Colonic mucosa (tissue), 4 donors: ENCODE results near the gene ATP10A. TPM values are rescaled to one million over a fixed set of nuclear protein-coding genes. Genes with fewer than 3 reads are reported as not detected.

Experiments
- DNase-seq: peaks from one replicate; pipeline ENCODE4 v3.0.0-alpha.2; 2020
- H3K27ac ChIP-seq: fragments of 200-600 bp; one replicate; pipeline ENCODE4 v1.8.0; 2021
- H3K27me3 ChIP-seq: fragments of 200-600 bp; one replicate; pipeline ENCODE4 v1.8.0; 2021
- H3K36me3 ChIP-seq: fragments of 200-600 bp; one replicate; pipeline ENCODE4 v1.8.0; 2021
- H3K4me1 ChIP-seq: fragments of 200-600 bp; one replicate; pipeline ENCODE4 v1.8.0; 2021; ENCODE audit warnings: mild to moderate bottlenecking
- H3K4me3 ChIP-seq: fragments of 200-600 bp; one replicate; pipeline ENCODE4 v1.8.0; 2021
- H3K9ac ChIP-seq, 2 donors: one replicate each; pipeline ENCODE4 v1.7.0; 2013; ENCODE audit warnings: control low read depth in 2 of 2, low read depth in 2 of 2, low read length in 2 of 2
- H3K9me3 ChIP-seq: fragments of 200-600 bp; one replicate; pipeline ENCODE4 v1.8.0; 2021
- intact Hi-C: fragments of 100-400 bp; cut with DNase I; formaldehyde crosslinking; loops from one replicate; pipeline ENCODE4 v1.14.1; 2022
- total RNA-seq, 2 donors: library from RNA; stranded (reverse); fragmentation: NEBNext Ultra II Directional in 1 of 2; extraction: Animal tissue kit (Norgen Biotek cat#: 25700) in 1 of 2; gene quantifications; one replicate each; pipeline ENCODE4 v1.2.1, GENCODE V29; 2021
- TF ChIP-seq, protein P1 (sequence below): fragments of 200-600 bp; IDR thresholded peaks from one replicate; pipeline ENCODE4 v1.8.0; 2022; ENCODE audit warnings: antibody characterized with exemption, mild to moderate bottlenecking
- donor health status: healthy.
- donor health status: DM: no; HTN: no; CAD: no.
- donor health status: DM: no; HTN: no; CAD: no.

The ATP10A gene
- total RNA-seq, 2 donors from 2014 or later, result 0.89 to 1.0 TPM

DNA sequence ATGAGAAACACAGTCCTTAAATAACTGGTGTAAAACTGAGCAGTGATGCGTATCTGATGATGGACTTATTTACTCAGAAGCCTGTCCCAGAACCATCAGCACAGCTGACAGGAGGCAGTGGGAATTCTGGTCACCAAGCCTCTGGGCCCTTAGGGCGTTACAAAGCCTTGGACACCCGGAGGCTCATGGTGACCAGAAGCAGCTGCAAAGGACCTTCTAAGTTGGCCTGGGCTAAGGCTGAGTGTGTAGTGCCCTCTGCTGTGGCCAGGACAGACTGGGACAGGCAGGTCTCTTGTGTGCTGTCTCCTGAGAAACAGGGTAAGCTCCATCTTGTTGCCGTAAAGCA lies 168.9 kb downstream of the ATP10A start:
- no peak overlapping the region for H3K9ac ChIP-seq
- H3K9me3 ChIP-seq, result no peaks in the 10 kb centered on the region
- H3K36me3 ChIP-seq, result no peaks in the 10 kb centered on the region
- TF ChIP-seq, protein P1, sequence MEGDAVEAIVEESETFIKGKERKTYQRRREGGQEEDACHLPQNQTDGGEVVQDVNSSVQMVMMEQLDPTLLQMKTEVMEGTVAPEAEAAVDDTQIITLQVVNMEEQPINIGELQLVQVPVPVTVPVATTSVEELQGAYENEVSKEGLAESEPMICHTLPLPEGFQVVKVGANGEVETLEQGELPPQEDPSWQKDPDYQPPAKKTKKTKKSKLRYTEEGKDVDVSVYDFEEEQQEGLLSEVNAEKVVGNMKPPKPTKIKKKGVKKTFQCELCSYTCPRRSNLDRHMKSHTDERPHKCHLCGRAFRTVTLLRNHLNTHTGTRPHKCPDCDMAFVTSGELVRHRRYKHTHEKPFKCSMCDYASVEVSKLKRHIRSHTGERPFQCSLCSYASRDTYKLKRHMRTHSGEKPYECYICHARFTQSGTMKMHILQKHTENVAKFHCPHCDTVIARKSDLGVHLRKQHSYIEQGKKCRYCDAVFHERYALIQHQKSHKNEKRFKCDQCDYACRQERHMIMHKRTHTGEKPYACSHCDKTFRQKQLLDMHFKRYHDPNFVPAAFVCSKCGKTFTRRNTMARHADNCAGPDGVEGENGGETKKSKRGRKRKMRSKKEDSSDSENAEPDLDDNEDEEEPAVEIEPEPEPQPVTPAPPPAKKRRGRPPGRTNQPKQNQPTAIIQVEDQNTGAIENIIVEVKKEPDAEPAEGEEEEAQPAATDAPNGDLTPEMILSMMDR, result no peak
- H3K27me3 ChIP-seq, result no peaks in the 10 kb centered on the region
- no peak for DNase-seq
- H3K27ac ChIP-seq, result no peak overlapping the region
- no peak overlapping the region for H3K4me3 ChIP-seq
- intact Hi-C loops, result no loop called here
- no peaks in the 10 kb centered on the region for H3K4me1 ChIP-seq

DNA sequence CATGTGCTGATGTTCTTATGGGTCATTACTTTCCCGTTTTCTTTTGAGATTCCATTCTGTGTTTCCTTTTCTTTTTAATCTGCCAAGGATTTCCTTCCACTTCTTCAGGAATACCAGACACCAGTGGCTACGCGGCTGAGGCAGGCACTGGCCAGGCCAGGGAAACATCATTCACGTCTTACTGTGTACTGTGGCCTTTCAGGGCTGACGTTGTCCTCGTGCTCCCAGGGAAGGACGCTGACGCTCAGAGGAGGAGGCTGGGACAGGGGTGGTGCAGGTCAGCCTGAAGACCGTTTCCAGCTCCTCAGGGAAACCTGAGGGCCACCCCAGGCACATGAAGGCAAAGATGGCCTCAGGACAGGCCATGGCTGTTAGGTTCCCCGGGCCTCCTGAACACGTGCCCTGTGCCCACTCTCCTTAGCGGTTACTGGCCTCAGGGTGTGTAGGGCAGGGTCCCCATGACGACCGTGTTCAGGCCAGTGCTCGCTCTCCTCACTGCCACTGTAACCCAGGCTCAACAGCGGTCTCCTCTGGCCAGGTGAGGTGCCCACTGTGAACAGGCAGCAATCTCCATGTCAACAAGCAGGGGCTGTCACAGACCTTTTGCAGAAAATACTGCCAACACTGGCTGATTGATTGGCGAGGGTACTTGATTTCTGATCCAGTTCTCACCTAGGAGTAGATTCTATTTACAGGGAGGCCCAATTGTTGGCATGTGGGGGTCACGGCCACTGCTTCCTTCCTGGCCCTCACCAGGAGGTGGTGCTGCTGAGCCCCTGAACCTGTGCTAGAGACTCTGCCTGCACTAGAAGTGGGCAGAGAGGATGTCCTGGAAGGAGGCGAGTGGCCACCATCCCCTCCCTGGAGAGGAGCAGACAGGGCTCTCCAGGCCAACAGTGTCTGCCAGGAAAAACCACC lies 169.5 kb downstream of the ATP10A start:
- no peaks in the 10 kb centered on the region for H3K36me3 ChIP-seq
- no peaks in the 10 kb centered on the region for H3K27me3 ChIP-seq
- no peak for DNase-seq
- H3K9ac ChIP-seq, result no peak overlapping the region
- no peak overlapping the region for H3K27ac ChIP-seq
- no peaks in the 10 kb centered on the region for H3K4me1 ChIP-seq
- H3K9me3 ChIP-seq, result no peaks in the 10 kb centered on the region
- TF ChIP-seq, protein P1, result peak; percentile 39
- intact Hi-C loops, result no loop called here
- no peak overlapping the region for H3K4me3 ChIP-seq

DNA sequence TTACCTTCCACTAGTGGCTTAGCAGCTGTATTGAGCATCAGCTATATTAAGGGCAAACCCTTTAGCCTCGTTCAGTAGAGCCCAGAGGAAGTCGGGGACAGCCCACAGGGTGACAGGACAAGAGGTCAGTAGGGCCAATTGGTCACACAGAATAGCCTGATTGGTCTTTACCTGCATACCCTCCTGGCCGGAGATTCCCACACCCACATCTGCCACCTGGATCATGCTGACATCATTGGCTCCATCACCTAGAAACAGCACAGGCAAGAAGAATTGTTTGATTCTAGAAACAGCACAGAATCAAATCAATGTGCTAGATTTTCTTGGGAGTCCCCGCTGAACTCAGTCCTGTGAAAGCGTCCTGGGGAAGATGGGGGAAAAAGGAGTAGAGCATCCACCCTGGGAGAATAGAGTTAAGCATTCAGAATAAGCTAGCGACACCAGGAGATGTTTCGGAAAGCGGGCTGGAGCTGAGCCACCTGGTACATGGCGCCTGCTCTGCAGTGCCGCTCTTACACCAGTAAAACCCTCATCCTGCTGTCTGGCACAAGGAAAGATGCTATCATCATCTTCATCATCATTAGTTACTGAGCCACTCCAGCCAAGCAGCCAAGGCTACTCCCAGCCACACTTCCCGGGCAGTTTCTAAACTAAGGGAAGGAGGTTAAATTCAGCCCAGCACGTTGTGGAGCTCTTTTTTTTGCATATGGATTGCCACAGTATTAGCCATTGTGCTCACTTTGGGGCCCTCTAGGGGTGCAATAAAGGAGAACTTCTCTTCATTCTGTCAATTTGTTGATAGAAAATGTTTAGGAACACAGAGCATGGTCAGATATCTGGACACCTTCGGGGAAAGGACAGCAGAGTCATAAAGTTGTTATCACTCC lies 171.3 kb downstream of the ATP10A start:
- no peak for DNase-seq
- H3K4me3 ChIP-seq, result no peak overlapping the region
- no peak overlapping the region for H3K9ac ChIP-seq
- H3K36me3 ChIP-seq, result no peaks in the 10 kb centered on the region
- intact Hi-C loops, result no loop called here
- H3K9me3 ChIP-seq, result no peaks in the 10 kb centered on the region
- no peaks in the 10 kb centered on the region for H3K4me1 ChIP-seq
- no peaks in the 10 kb centered on the region for H3K27me3 ChIP-seq
- TF ChIP-seq, protein P1, result no peak
- H3K27ac ChIP-seq, result no peak overlapping the region

DNA sequence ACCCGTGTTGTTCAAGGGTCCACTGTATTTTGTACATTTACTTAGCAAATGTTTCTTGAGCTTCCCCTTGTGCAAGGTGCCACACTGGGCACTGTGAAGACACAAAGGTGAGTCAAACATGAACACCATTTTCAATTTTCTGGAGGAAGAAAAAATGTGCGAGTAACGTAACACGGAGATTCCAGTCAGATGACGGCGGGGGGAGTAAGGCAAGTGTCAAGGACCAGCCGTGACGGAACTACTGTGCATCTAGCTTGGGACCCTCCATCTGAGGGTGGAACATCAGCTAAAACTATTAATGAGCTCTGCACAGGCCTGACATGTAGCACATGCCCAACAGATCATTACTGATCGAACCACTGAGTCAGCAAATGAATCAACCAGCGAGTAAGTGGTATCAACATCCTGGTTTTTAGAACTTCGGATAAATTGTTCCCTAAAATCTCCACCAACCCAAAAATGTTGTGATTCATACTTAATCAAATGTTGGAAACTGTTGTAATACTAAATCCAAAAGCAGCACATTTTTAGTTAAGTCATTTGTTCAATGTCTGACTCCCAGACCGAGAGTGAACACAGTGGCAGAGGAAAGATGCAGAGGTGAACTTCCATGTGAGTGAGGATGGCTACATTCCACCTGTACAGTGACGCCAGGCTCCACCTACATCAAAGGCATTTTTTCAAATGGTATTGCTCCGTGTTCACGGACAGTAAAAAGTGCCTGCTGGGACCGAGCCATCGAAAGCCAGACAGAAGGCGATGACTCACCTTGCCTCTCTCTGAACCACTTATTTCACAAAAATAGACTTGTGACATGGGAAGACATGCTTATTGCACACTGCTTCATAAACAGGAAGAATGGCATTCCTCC lies 172.2 kb downstream of the ATP10A start:
- no peaks in the 10 kb centered on the region for H3K36me3 ChIP-seq
- H3K9ac ChIP-seq, result no peak overlapping the region
- H3K4me1 ChIP-seq, result no peaks in the 10 kb centered on the region
- intact Hi-C loops, result no loop called here
- TF ChIP-seq, protein P1, result no peak
- no peaks in the 10 kb centered on the region for H3K27me3 ChIP-seq
- H3K27ac ChIP-seq, result no peak overlapping the region
- H3K4me3 ChIP-seq, result no peak overlapping the region
- DNase-seq, result no peak
- H3K9me3 ChIP-seq, result no peaks in the 10 kb centered on the region

DNA sequence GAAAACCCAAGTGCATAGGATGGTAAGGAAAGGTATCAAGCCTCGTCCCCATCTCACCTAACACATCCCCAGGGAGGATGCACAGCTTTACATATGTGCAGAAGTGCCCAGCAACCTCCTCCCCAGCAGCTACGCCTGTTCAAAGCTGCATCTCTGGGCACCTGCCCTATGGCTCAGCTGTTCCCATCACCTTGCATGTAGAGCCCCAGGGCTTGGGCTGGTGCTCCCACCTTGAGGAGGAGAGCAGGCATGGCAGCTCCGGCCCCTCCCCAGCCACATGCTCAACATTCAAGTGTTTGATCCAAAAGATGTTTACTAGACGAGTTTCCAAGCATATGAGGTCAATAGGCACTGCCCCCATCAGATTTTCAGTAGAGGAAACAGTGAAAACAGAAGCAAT lies 173.5 kb downstream of the ATP10A start:
- H3K9ac ChIP-seq, result no peak overlapping the region
- intact Hi-C loops, result no loop called here
- no peak overlapping the region for H3K4me3 ChIP-seq
- DNase-seq, result no peak
- H3K36me3 ChIP-seq, result no peaks in the 10 kb centered on the region
- H3K27ac ChIP-seq, result no peak overlapping the region
- TF ChIP-seq, protein P1, result no peak
- H3K4me1 ChIP-seq, result no peaks in the 10 kb centered on the region
- no peaks in the 10 kb centered on the region for H3K9me3 ChIP-seq
- H3K27me3 ChIP-seq, result no peaks in the 10 kb centered on the region
